GM10248 (cell line): ENCODE data around the gene NAP1L4.

ENCODE experiments used
- CTCF ChIA-PET: fragments of 300-600 bp; sonication (Branson Sonifier 250); formaldehyde crosslinking; extraction: SDS; loops from one replicate; lab custom pipeline; 2021; ENCODE audit warnings: antibody characterized with exemption; lab: Yijun Ruan, JAX
- POLR2A ChIA-PET: fragments of 350-650 bp; sonication (Branson Sonifier 250); formaldehyde crosslinking; extraction: SDS; loops from one replicate; lab custom pipeline; 2020; ENCODE audit warnings: antibody characterized with exemption; lab: Yijun Ruan, JAX
- DNase-seq: peaks from one replicate; pipeline ENCODE4 v3.0.0; 2012; ENCODE audit errors: extremely low spot score
- CTCF ChIP-seq: IDR thresholded peaks from 2 replicates; pipeline ENCODE4 v1.5.1; 2012; ENCODE audit warnings: mild to moderate bottlenecking, low read depth; ENCODE audit errors: extremely low read depth, missing control alignments, control extremely low read depth

Gene NAP1L4

GRCh38 chr11:2990617-2991451 is 1.3 kb downstream of the NAP1L4 start:
- TF ChIP-seq CTCF = no peak
- CTCF ChIA-PET = interaction anchor here (0.7 to 2.1 kb wide), 4 partner anchors 9 to 35 kb away, joined by 3 to 6 read pairs (median 3); no protein-coding TSS in a partner anchor
- DNase-seq = no peak
- POLR2A ChIA-PET = interaction anchor here (0.7 to 1.7 kb wide), 2 partner anchors 10 to 1141 kb away, joined by 3 to 5 read pairs; no protein-coding TSS in a partner anchor

- DNase-seq = no peak
Measured at GRCh38 chr11:2989551-2989950, 2.6 kb downstream of the NAP1L4 start.

GRCh38 chr11:2989006-2989405 is 3.1 kb downstream of the NAP1L4 start:
- no peak for TF ChIP-seq CTCF
- POLR2A ChIA-PET = no interaction called here
- CTCF ChIA-PET = interaction anchor here (1.0 to 2.1 kb wide), 5 partner anchors 10 to 589 kb away, joined by 3 to 6 read pairs (median 3); partner anchors contain the start of gene TSSC4
- no peak for DNase-seq

More at GRCh38 chr11:2989551-2989950, 2.6 kb downstream of the NAP1L4 start:
- TF ChIP-seq CTCF = no peak
- CTCF ChIA-PET = interaction anchor here (1.0 to 2.1 kb wide), 5 partner anchors 11 to 589 kb away, joined by 3 to 6 read pairs (median 3); partner anchors contain the start of gene TSSC4
- POLR2A ChIA-PET = no interaction called here

GRCh38 chr11:2987881-2988861 is 4.0 kb downstream of the NAP1L4 start:
- DNase-seq = no peak
- POLR2A ChIA-PET = no interaction called here
- CTCF ChIA-PET = interaction anchor here (1.0 to 2.1 kb wide), 4 partner anchors 10 to 588 kb away, joined by 3 to 6 read pairs (median 3); partner anchors contain the start of gene TSSC4
- TF ChIP-seq CTCF = no peak

- ChIA-PET CTCF (no interaction called here), POLR2A (no interaction called here)
Measured at GRCh38 chr11:2983908-2984307, 8.2 kb downstream of the NAP1L4 start.

More at GRCh38 chr11:2983908-2984307, 8.2 kb downstream of the NAP1L4 start:
- no peak for DNase-seq
- TF ChIP-seq CTCF = no peak
